NCI-H526 (cell line): ENCODE data around the gene C5AR2.
"Not testable (repeated sequence)": the region's sequence is repeated elsewhere in the genome, so short reads cannot be mapped to it uniquely, and the experiment has no call there.

Source experiments
- DNase-seq, 2 experiments: peaks; one replicate each; lab custom pipeline; 2025; lab: John Stamatoyannopoulos, UW

The C5AR2 gene

GRCh38 chr19:47363758-47364531, 32.0 kb downstream of the C5AR2 start:
- peak in 1 of 2 experiments; percentile 33 for DNase-seq

DNA sequence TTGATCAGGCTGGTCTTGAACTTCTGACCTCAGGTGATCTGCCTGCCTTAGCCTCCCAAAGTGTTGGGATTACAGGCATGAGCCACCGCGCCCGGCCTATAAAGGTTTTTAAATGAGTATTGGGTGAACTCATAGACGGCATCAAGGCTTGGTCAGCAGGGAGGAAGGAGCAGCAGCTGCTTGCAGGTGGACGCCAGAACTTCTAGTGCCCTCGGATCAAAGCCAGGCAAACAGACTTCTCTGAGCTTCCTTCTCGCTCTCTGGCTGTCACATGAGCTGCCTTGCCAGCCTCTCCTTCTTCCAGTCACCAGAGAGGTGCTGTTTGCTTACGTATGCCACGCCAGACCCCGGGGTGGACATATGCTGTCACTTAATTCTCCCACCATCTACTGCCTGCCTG, 33.5 kb downstream of the C5AR2 start:
- not testable (repeated sequence) for DNase-seq

DNA sequence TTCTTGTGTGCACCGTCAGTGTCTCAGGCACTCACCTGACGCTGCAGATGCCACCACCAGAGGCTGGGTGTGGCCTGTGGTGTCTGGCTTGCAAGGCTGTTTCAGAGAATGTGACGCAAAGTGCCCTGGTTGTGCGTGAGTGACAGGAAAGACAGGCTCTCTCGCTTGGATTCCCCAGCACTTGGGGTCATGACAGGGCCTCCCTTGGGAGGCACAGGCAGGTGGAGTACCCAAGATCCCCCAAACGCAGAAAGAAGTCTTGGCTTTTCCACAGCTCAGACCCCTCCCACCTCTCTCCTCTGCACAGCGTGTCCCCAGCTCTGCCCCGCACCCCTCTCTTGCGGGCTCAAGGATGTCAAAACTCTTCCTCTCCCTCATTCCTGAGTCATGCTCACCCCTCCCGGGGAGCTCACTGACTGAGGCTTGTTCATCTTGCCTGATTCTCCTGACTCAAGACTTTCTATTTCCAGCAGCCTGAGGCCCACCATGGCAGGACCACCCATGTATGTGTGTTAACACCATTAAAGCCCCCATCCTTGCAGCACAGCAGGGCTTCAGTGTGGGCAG, 38.2 kb downstream of the C5AR2 start:
- DNase-seq = no peak

DNA sequence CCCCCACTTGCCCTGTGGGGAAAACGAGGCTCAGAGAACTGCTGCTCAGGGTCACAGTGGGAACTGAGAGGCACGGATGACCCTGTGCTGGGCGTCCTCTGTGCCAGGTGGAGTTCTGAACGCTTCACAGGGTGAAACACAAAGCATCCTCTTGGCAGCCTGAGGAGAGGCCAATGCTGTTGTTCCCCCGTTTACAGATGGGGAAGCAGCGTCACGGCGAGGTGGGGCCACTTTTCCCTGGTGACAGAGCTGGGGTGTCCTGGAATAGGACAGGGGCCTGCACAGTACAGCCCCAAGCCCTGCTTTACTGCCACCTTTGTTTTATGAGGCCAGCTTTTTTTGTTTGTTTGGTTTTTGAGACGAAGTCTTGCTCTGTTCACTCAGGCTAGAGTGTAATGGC, 39.3 kb downstream of the C5AR2 start:
- DNase-seq = no peak

GRCh38 chr19:47372603-47373002, 40.6 kb downstream of the C5AR2 start:
- DNase-seq = no peak

- DNase-seq = no peak
These were observed 41.6 kb downstream of the C5AR2 start for GRCh38 chr19:47373246-47374240.

GRCh38 chr19:47374876-47375693, 43.1 kb downstream of the C5AR2 start:
- no peak for DNase-seq

- no peak for DNase-seq
These were observed 44.0 kb downstream of the C5AR2 start for GRCh38 chr19:47375694-47376588.

DNA sequence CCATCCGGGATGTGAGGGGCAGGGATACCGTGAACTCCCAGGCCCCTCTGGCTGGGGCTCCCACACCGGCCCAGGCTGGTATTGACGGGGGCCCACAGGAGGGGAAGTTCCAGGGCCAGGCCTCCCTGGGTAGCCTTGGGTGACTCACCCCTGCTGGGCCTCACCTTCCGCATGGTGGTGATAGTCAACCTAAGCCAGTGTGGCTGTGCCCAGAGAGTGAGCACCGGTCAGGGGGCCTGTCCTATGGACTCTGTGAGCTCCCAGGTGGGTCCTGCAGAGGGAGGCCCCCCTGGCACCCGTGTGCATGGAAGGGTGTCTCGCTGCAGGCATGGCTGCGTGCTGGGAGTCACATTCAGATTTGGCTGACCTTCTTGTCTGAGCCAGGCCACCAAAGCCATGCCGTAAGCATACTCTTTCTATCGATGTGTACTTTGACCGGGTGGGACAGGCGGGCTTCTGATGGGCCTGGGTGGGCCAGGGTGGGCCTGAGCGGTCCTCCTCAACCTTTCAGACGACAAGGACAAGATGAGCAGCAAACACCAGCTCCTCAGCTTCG, 44.7 kb downstream of the C5AR2 start:
- DNase-seq = no peak

DNA sequence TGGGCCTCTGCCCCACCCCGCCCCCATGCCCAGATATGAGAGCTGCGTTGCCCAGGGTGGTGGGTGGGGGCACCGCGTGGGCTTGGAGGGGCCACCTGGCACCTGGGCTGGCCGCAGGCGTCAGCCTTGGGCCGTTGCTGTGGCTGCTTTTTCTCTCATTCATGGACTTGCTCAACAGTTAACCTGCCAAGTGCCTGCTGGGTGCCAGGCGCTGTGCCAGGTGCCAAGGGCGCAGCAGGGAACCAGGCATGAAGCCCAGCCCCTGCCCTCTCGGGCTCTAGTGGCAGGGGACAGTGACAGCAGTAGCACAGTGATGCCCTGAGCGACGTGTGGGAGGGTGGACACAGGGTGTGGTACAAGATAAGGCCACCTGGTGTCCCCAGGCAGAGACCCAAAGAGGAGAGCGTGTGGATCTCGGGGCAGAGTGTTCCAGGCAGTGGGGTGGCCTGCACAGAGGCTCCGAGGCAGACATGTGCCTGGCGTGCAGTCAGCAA, 45.3 kb downstream of the C5AR2 start:
- no peak for DNase-seq

GRCh38 chr19:47377801-47378200, 45.8 kb downstream of the C5AR2 start:
- DNase-seq = no peak

- DNase-seq = no peak
These were observed 46.3 kb downstream of the C5AR2 start for GRCh38 chr19:47378246-47378645.

DNA sequence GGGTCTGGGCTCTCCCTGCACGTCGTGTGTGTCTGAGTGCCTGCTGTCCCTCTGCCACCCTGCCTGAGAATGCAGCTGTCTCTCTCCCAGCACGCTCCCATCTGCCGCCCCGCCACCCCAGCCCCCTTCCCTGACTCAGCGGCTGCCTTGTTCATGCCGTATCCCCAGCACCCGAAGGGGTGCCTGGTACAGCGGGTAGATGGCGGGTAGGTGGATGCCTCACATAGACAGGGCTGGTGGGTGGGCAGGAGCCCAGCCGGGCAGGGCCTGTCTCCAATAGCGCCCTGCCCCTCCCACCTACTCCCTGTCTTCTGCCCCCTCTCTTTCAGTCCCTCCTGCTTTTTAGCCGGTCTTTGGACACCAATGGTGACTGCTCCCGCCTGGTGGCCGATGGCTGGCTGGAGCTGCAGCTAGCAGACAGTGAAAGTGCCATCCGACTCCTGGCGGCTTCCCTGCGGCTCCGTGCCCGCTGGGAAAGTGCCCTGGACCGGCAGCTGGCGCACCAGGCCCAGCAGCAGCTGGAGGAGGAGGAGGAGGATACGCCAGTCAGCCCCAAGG, 47.5 kb downstream of the C5AR2 start:
- no peak for DNase-seq

GRCh38 chr19:47380559-47380958, 48.6 kb downstream of the C5AR2 start:
- DNase-seq = no peak

DNA sequence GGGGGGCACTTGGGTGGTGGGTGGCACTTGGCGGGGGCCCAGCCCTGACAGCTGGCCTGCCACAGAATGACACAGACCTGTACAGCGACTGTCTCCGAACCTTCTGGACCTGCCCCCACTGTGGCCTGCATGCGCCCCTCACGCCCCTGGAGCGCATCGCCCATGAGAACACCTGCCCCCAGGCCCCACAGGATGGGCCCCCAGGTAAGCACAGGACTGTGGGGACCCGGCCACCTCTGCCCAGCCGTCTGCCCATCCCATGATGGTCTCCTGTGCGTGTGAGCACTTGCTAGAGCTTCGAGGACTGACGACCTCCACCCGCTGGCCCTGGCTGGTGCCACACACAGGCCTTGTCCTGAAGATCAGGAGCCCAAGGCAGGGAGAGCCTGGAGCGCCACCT, 49.1 kb downstream of the C5AR2 start:
- DNase-seq = no peak

- DNase-seq = no peak
These were observed 49.8 kb downstream of the C5AR2 start for GRCh38 chr19:47381653-47382279.

DNA sequence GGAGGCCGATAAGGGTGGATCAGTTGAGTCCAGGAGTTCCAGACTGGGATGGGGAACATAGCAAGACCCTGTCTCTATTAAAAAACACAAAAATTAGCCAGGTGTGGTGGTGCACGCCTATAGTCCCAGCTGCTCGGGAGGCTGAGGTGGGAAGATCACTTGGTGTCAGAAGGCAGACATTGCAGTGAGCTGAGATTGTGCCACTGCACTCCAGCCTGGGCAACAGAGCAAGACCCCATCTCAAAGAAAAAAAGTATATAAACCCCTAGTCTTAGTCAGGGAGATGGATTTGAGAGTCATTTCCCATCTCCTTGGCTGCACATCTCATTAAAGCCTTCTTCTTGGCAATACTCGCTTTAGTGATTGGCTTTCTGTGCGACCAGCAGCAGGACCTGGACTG, 51.9 kb downstream of the C5AR2 start:
- DNase-seq = not testable (repeated sequence)

GRCh38 chr19:47384533-47384932, 52.6 kb downstream of the C5AR2 start:
- not testable (repeated sequence) for DNase-seq

DNA sequence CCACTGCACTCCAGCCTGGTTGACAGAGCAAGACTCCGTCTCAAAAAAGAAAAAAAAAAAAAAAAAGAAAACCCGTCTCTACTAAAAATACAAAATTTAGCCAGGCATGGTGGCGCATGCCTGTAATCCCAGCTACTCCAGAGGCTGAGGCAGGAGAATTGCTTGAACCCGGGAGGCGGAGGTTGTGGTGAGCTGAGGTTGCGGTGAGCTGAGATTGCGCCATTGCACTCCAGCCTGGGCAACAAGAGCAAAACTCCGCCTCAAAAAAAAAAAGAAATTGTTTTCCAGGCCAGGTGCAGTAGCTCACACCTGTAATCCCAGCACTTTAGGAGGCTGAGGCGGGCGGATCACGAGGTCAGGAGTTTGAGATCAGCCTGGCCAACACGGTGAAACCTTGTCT, 54.6 kb downstream of the C5AR2 start:
- DNase-seq = not testable (repeated sequence)
